Activated T-cell treated with anti-CD3 and anti-CD28 coated beads for 48 hours (primary cell): ENCODE measurements around the gene CACUL1.

ENCODE experiments used
- DNase-seq: peaks from one replicate; pipeline ENCODE4 v3.0.0-alpha.2; 2020; ENCODE audit warnings: low read depth

CACUL1 gene

GRCh38 chr10:118638680-118639079 lies 116.1 kb downstream of the CACUL1 start:
- DNase-seq: no peak

GRCh38 chr10:118635674-118636402 lies 118.9 kb downstream of the CACUL1 start:
- DNase-seq: no peak

DNA sequence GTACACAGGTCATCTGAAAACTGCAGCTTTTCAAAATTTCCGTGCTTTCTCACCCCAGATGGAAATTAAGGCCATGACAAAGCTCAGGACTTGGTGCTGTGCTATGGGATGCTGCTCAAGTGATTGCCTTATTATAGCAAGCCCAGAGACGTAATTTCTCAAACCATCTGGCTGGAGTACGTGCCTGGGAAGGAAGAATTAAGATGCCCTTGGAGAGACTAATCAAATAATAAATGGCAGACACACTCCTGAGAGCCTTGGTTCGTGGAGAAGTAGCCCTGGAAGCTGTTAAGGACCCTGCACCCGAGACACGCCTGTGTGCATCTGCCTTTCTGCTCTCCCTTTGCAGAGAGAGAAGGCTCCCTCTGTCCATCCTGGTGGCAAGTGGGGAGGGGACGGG lies 121.0 kb downstream of the CACUL1 start:
- no peak for DNase-seq

- no peak for DNase-seq
Measured at GRCh38 chr10:118629211-118629610, 125.6 kb downstream of the CACUL1 start.

DNA sequence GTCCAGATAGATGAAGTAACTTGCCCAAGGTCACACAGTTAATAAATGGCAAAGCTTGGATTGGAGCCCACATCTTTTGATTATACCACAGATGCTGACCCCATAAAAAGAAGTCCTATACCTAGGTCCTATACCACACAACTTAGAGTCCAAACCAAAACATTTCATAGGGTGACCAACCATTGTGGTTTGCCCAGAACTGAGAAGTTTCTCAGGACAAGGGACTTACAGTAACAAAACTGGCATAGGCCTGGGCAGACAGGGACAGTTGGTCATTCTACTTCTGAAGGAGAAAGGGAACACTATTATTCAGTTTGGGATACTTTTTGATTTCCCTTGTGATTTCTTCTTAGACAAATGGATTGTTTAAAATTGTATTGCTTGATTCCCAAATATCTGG lies 126.4 kb downstream of the CACUL1 start:
- no peak for DNase-seq

DNA sequence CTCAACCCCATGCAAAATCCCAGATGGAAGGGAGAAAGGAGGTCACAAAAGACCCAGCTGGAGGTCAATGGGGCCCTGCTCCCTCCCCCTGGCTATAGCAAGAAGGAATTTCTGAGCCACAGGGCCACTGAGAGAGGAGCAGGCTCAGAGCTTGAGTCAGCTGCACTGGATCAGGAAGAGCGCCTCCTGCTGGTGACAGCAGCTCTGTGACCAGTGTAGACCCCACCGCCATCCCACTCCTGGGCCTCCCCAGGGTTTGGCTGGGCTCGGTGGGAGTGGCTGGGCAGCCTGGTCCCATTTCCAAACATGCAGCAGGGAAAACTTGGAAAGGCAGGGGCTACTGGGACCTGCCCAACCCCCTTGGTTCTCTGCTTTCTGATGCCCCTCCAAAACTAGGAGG lies 127.8 kb downstream of the CACUL1 start:
- no peak for DNase-seq
